ENCODE results near the gene NTF3. TPM values are rescaled to one million over a fixed set of nuclear protein-coding genes. Genes with fewer than 3 reads are reported as not detected.

NTF3 gene
- total RNA-seq, 1 donor from 2014 or later = 1.2 TPM

DNA sequence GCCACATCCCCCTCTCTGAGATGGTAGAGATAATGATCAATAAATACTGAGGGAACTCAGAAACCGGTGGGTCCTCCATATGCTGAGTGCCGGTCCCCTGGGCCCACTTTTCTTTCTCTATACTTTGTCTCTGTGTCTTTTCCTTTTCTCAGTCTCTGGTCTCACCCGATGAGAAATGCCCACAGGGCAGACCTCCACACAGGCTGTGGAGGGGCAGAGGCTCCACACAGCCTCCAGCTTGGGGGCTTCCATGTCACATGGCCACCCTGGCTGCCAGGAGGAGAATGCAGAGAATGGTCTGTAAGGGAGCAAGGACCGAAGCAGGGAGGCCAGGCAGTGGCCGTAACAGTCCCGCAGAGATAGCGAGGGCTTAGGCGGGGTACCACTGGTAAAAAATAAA, 105.9 kb downstream of the NTF3 start:
- TF ChIP-seq, protein P1, sequence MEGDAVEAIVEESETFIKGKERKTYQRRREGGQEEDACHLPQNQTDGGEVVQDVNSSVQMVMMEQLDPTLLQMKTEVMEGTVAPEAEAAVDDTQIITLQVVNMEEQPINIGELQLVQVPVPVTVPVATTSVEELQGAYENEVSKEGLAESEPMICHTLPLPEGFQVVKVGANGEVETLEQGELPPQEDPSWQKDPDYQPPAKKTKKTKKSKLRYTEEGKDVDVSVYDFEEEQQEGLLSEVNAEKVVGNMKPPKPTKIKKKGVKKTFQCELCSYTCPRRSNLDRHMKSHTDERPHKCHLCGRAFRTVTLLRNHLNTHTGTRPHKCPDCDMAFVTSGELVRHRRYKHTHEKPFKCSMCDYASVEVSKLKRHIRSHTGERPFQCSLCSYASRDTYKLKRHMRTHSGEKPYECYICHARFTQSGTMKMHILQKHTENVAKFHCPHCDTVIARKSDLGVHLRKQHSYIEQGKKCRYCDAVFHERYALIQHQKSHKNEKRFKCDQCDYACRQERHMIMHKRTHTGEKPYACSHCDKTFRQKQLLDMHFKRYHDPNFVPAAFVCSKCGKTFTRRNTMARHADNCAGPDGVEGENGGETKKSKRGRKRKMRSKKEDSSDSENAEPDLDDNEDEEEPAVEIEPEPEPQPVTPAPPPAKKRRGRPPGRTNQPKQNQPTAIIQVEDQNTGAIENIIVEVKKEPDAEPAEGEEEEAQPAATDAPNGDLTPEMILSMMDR (IDR thresholded peaks at IDR 0.05) = no peak
- Histone ChIP-seq H3K4me3 (no peak overlapping the region), H3K4me1 (no peaks in the 10 kb centered on the region), H3K27ac (no peak overlapping the region), H3K9me3 (peaks cover 6% of the 10 kb centered on the region), H3K27me3 (ENCODE audit: low read depth) (no peaks in the 10 kb centered on the region), H3K36me3 (no peaks in the 10 kb centered on the region)
- ATAC-seq = no peak
- intact Hi-C loops (cut with DNase I) = no loop called here
- DNase-seq = no peak
